ENCODE results near the gene KRT36.

KRT36 gene

GRCh38 chr17:41521574-41522261 is 32.0 kb upstream of the KRT36 start:
- DNase-seq (ENCODE audit: low read depth): no peak

- DNase-seq (ENCODE audit: low read depth): no peak
Observed at GRCh38 chr17:41520821-41521521, 31.3 kb upstream of the KRT36 start.

GRCh38 chr17:41519501-41520224 is 30.0 kb upstream of the KRT36 start:
- no peak for DNase-seq (ENCODE audit: low read depth)

- no peak for DNase-seq (ENCODE audit: low read depth)
Observed at GRCh38 chr17:41518789-41519449, 29.2 kb upstream of the KRT36 start, which contains the start of gene KRT15. KRT15 (minus strand) TSS chr17:41518890; CDS start chr17:41518827, 63 bp downstream.

- no peak for DNase-seq (ENCODE audit: low read depth)
Observed at GRCh38 chr17:41518031-41518430, 28.3 kb upstream of the KRT36 start.

- DNase-seq (ENCODE audit: low read depth): no peak
Observed at GRCh38 chr17:41516830-41517283, 27.1 kb upstream of the KRT36 start.

- no peak for DNase-seq (ENCODE audit: low read depth)
Observed at GRCh38 chr17:41516147-41516829, 26.6 kb upstream of the KRT36 start.

GRCh38 chr17:41513168-41513547 is 23.4 kb upstream of the KRT36 start:
- no peak for DNase-seq (ENCODE audit: low read depth)

GRCh38 chr17:41512546-41513167 is 22.9 kb upstream of the KRT36 start:
- DNase-seq (ENCODE audit: low read depth): no peak

GRCh38 chr17:41511716-41512115 is 22.0 kb upstream of the KRT36 start:
- DNase-seq (ENCODE audit: low read depth): no peak

GRCh38 chr17:41511116-41511515 is 21.4 kb upstream of the KRT36 start:
- no peak for DNase-seq (ENCODE audit: low read depth)

GRCh38 chr17:41510251-41511065 is 20.7 kb upstream of the KRT36 start:
- no peak for DNase-seq (ENCODE audit: low read depth)

GRCh38 chr17:41507315-41507880 is 17.7 kb upstream of the KRT36 start:
- no peak for DNase-seq (ENCODE audit: low read depth)

GRCh38 chr17:41505809-41506767 is 16.4 kb upstream of the KRT36 start:
- no peak for DNase-seq (ENCODE audit: low read depth)

GRCh38 chr17:41505007-41505808 is 15.5 kb upstream of the KRT36 start, which contains the start of gene KRT13:
KRT13 (minus strand) TSS chr17:41505612; CDS start chr17:41505550, 62 bp downstream.
- DNase-seq (ENCODE audit: low read depth): no peak

- DNase-seq (ENCODE audit: low read depth): no peak
Observed at GRCh38 chr17:41504246-41504977, 14.7 kb upstream of the KRT36 start.

- DNase-seq (ENCODE audit: low read depth): no peak
Observed at GRCh38 chr17:41503202-41503601, 13.5 kb upstream of the KRT36 start.
